ENCODE data around the gene DMD. TPM values are rescaled to one million over a fixed set of nuclear protein-coding genes. Genes with fewer than 3 reads are reported as not detected.
"Not testable (repeated sequence)": the region's sequence is repeated elsewhere in the genome, so short reads cannot be mapped to it uniquely, and the experiment has no call there.

DMD gene
- polyA plus RNA-seq, 1 donor from 2014 or later: 21.6 TPM

- H3K9ac ChIP-seq (ENCODE audit: low read length): no peak overlapping the region
- TF ChIP-seq SMC3 (conservative IDR thresholded peaks at IDR 0.05; ENCODE audit: poor library complexity) (no peak), MXI1 (conservative IDR thresholded peaks at IDR 0.05; ENCODE audit: poor library complexity, severe bottlenecking) (no peak), CTCF (IDR thresholded peaks at IDR 0.05; ENCODE audit: poor library complexity, severe bottlenecking) (no peak), EP300 (conservative IDR thresholded peaks at IDR 0.05; ENCODE audit: poor library complexity, severe bottlenecking) (no peak), TAF1 (IDR thresholded peaks at IDR 0.05; ENCODE audit: low read depth) (no peak), POLR2AphosphoS5 (IDR thresholded peaks at IDR 0.05) (no peak), RAD21 (conservative IDR thresholded peaks at IDR 0.05) (no peak), EZH2 (IDR thresholded peaks at IDR 0.05; ENCODE audit: borderline replicate concordance, insufficient read depth, low read length, poor library complexity, severe bottlenecking) (no peak), REST (IDR thresholded peaks at IDR 0.05; ENCODE audit: borderline replicate concordance) (no peak)
- H3K36me3 ChIP-seq (ENCODE audit: insufficient read depth, low read length): no peaks in the 10 kb centered on the region
- no peaks in the 10 kb centered on the region for H3K9me3 ChIP-seq (ENCODE audit: low read length)
- H3K9me2 ChIP-seq (ENCODE audit: insufficient read depth, low read length): no peaks in the 10 kb centered on the region
- no peak overlapping the region for H3K4me2 ChIP-seq (ENCODE audit: low read length)
- no peaks in the 10 kb centered on the region for H3F3A ChIP-seq (ENCODE audit: insufficient read depth, low read length, poor library complexity, severe bottlenecking)
- H3K4me3 ChIP-seq (ENCODE audit: low read length): no peak overlapping the region
- no peaks in the 10 kb centered on the region for H3K27me3 ChIP-seq (ENCODE audit: insufficient read depth, low read depth, low read length)
- no peaks in the 10 kb centered on the region for H3K79me2 ChIP-seq (replicated peaks; ENCODE audit: insufficient read depth, low read length)
- no peak overlapping the region for H2AFZ ChIP-seq (ENCODE audit: low read depth, low read length)
- no peaks in the 10 kb centered on the region for H4K20me1 ChIP-seq (ENCODE audit: insufficient read depth)
- no peak overlapping the region for H3K27ac ChIP-seq (ENCODE audit: low read length)
Measured at GRCh38 chrX:33078273-33078672, 133.1 kb downstream of the DMD start.

GRCh38 chrX:33073660-33074059, 137.7 kb downstream of the DMD start:
- H3K9ac ChIP-seq (ENCODE audit: low read length); H3K9me3 ChIP-seq (ENCODE audit: low read length); H3K79me2 ChIP-seq (replicated peaks; ENCODE audit: insufficient read depth, low read length); H3K27ac ChIP-seq (ENCODE audit: low read length); H2AFZ ChIP-seq (ENCODE audit: low read depth, low read length); H3F3A ChIP-seq (ENCODE audit: insufficient read depth, low read length, poor library complexity, severe bottlenecking); H4K20me1 ChIP-seq (ENCODE audit: insufficient read depth); H3K27me3 ChIP-seq (ENCODE audit: insufficient read depth, low read depth, low read length); H3K9me2 ChIP-seq (ENCODE audit: insufficient read depth, low read length); H3K4me2 ChIP-seq (ENCODE audit: low read length); H3K4me3 ChIP-seq (ENCODE audit: low read length); H3K36me3 ChIP-seq (ENCODE audit: insufficient read depth, low read length): not testable (repeated sequence)

- Histone ChIP-seq H3K27me3 (ENCODE audit: insufficient read depth, low read depth, low read length) (no peaks in the 10 kb centered on the region), H3K36me3 (ENCODE audit: insufficient read depth, low read length) (no peaks in the 10 kb centered on the region), H2AFZ (ENCODE audit: low read depth, low read length) (no peak overlapping the region), H3K27ac (ENCODE audit: low read length) (no peak overlapping the region), H3K9ac (ENCODE audit: low read length) (no peak overlapping the region), H3F3A (ENCODE audit: insufficient read depth, low read length, poor library complexity, severe bottlenecking) (no peaks in the 10 kb centered on the region), H3K9me2 (ENCODE audit: insufficient read depth, low read length) (no peaks in the 10 kb centered on the region), H3K4me3 (ENCODE audit: low read length) (no peak overlapping the region), H3K79me2 (replicated peaks; ENCODE audit: insufficient read depth, low read length) (no peaks in the 10 kb centered on the region), H3K9me3 (ENCODE audit: low read length) (no peaks in the 10 kb centered on the region), H4K20me1 (ENCODE audit: insufficient read depth) (no peaks in the 10 kb centered on the region), H3K4me2 (ENCODE audit: low read length) (no peak overlapping the region)
- no peak for TF ChIP-seq EZH2 (IDR thresholded peaks at IDR 0.05; ENCODE audit: borderline replicate concordance, insufficient read depth, low read length, poor library complexity, severe bottlenecking)
- no peak for TF ChIP-seq CTCF (IDR thresholded peaks at IDR 0.05; ENCODE audit: poor library complexity, severe bottlenecking)
- TF ChIP-seq REST (IDR thresholded peaks at IDR 0.05; ENCODE audit: borderline replicate concordance): no peak
- no peak for TF ChIP-seq SMC3 (conservative IDR thresholded peaks at IDR 0.05; ENCODE audit: poor library complexity)
- TF ChIP-seq MXI1 (conservative IDR thresholded peaks at IDR 0.05; ENCODE audit: poor library complexity, severe bottlenecking): no peak
Measured at GRCh38 chrX:33065415-33065814, 145.9 kb downstream of the DMD start.
